CD14-positive monocyte (primary cell): ENCODE results near the gene GGTLC1. TPM values are rescaled to one million over a fixed set of nuclear protein-coding genes. Genes with fewer than 3 reads are reported as not detected.

Experiments
- DNase-seq, 3 donors: peaks; one replicate each; pipeline ENCODE4 v3.0.0-alpha.2; 2011 to 2022
- H2AFZ ChIP-seq: 2 replicates; pipeline ENCODE4 v1.6.0; 2012; ENCODE audit warnings: mild to moderate bottlenecking, low read depth, low read length, inconsistent platforms; ENCODE audit not compliant: insufficient read depth, poor library complexity, severe bottlenecking
- H3K27ac ChIP-seq, 2 donors: 1 replicate in 1 of 2; 2 replicates in 1 of 2; pipeline ENCODE4 v1.5.1; 2012 to 2013; ENCODE audit warnings: low read length in 2 of 2, control low read depth in 1 of 2, inconsistent platforms in 1 of 2, low read depth in 1 of 2, mild to moderate bottlenecking in 1 of 2
- H3K27me3 ChIP-seq, 2 donors: one replicate each; pipeline versions ENCODE4 v1.6.0 to v1.6.1; 2011 to 2013; ENCODE audit warnings: low read length in 2 of 2; ENCODE audit not compliant: control insufficient read depth in 2 of 2, insufficient read depth in 2 of 2
- H3K36me3 ChIP-seq, 2 donors: replicated peaks in 1 of 2; 1 replicate in 1 of 2; 2 replicates in 1 of 2; pipeline versions ENCODE4 v1.5.1 to v1.6.1; 2012 to 2013; ENCODE audit warnings: low read length in 2 of 2, control low read depth in 1 of 2, inconsistent platforms in 1 of 2, mild to moderate bottlenecking in 1 of 2; ENCODE audit not compliant: insufficient read depth in 2 of 2, control insufficient read depth in 1 of 2
- H3K4me1 ChIP-seq, 2 donors: 1 replicate in 1 of 2; 2 replicates in 1 of 2; pipeline versions ENCODE4 v1.5.1 to v1.6.1; 2012 to 2013; ENCODE audit warnings: low read length in 2 of 2, control low read depth in 1 of 2, inconsistent platforms in 1 of 2, mild to moderate bottlenecking in 1 of 2, moderate library complexity in 1 of 2; ENCODE audit not compliant: insufficient read depth in 2 of 2, control insufficient read depth in 1 of 2
- H3K4me2 ChIP-seq: replicated peaks from 2 replicates; pipeline ENCODE3; 2012; ENCODE audit warnings: low read length, moderate library complexity, mild to moderate bottlenecking; ENCODE audit not compliant: poor library complexity, severe bottlenecking; ENCODE audit errors: extremely low read depth
- H3K4me3 ChIP-seq, 3 experiments: fragments of 200-600 bp in 1 of 3; sonication (generic) in 1 of 3; replicated peaks in 1 of 3; 1 replicate in 2 of 3; 2 replicates in 1 of 3; pipeline ENCODE4 v1.5.1; 2011 to 2013; ENCODE audit warnings: low read length in 3 of 3, mild to moderate bottlenecking in 3 of 3, control low read depth in 2 of 3, low read depth in 2 of 3, inconsistent platforms in 1 of 3, moderate library complexity in 1 of 3
- H3K79me2 ChIP-seq: 2 replicates; pipeline ENCODE4 v1.6.0; 2012; ENCODE audit warnings: mild to moderate bottlenecking, control low read depth, inconsistent platforms, low read length, moderate library complexity; ENCODE audit not compliant: insufficient read depth
- H3K9ac ChIP-seq: 2 replicates; pipeline ENCODE4 v1.6.0; 2017; ENCODE audit warnings: low read length, mild to moderate bottlenecking; ENCODE audit not compliant: insufficient read depth, poor library complexity, severe bottlenecking
- H3K9me3 ChIP-seq, 2 donors: replicated peaks in 1 of 2; 1 replicate in 1 of 2; 2 replicates in 1 of 2; pipeline versions ENCODE4 v1.5.1 to v1.6.1; 2012 to 2013; ENCODE audit warnings: low read length in 2 of 2, control low read depth in 1 of 2; ENCODE audit not compliant: control insufficient read depth in 1 of 2, insufficient read depth in 1 of 2
- H4K20me1 ChIP-seq: 2 replicates; pipeline ENCODE4 v1.6.0; 2012; ENCODE audit warnings: mild to moderate bottlenecking, low read length, control low read depth, moderate library complexity; ENCODE audit not compliant: insufficient read depth
- H3K27ac Mint-ChIP-seq, 7 donors: one replicate each; pipeline ENCODE4 v1.8.0; 2020; ENCODE audit warnings: mild to moderate bottlenecking in 7 of 7, mixed read lengths in 7 of 7, moderate library complexity in 6 of 7, inconsistent platforms in 2 of 7
- H3K27me3 Mint-ChIP-seq, 3 donors: one replicate each; pipeline ENCODE4 v1.8.0; 2021 to 2022; ENCODE audit warnings: low read depth in 3 of 3, mild to moderate bottlenecking in 3 of 3, mixed read lengths in 3 of 3, moderate library complexity in 3 of 3, inconsistent platforms in 1 of 3
- H3K36me3 Mint-ChIP-seq, 2 donors: one replicate each; pipeline ENCODE4 v1.8.0; 2020; ENCODE audit warnings: mixed read lengths in 2 of 2, inconsistent platforms in 1 of 2, mild to moderate bottlenecking in 1 of 2
- H3K4me1 Mint-ChIP-seq: one replicate; pipeline ENCODE4 v1.8.0; 2020; ENCODE audit warnings: mild to moderate bottlenecking, mixed read lengths
- H3K4me3 Mint-ChIP-seq, 2 donors: one replicate each; pipeline ENCODE4 v1.8.0; 2020; ENCODE audit warnings: mild to moderate bottlenecking in 2 of 2, mixed read lengths in 2 of 2, moderate library complexity in 1 of 2
- H3K9me3 Mint-ChIP-seq, 7 donors: one replicate each; pipeline ENCODE4 v1.8.0; 2020 to 2022; ENCODE audit warnings: mixed read lengths in 7 of 7, mild to moderate bottlenecking in 6 of 7, moderate library complexity in 6 of 7, inconsistent platforms in 2 of 7
- WGBS: methylation state at CpG from one replicate; pipeline ENCODE4 v1.1.5; 2013; ENCODE audit warnings: missing lambda C conversion rate; ENCODE audit not compliant: insufficient coverage; 5-methylcytosine and 5-hydroxymethylcytosine counted together
- intact Hi-C, 2 donors: fragments of 100-400 bp; cut with micrococcal nuclease; formaldehyde crosslinking; loops; one replicate each; pipeline versions ENCODE4 v1.15.0 to v1.15.1; 2023
- polyA plus RNA-seq, 3 donors: library from polyadenylated mRNA; depleted of rRNA in 1 of 3; unstranded in 2 of 3; stranded (reverse) in 1 of 3; fragments of 300-500 nt in 2 of 3; fragments of >200 nt in 1 of 3; fragmentation: Illumina TruSeq in 2 of 3; gene quantifications; 1 replicate in 2 of 3; 2 replicates in 1 of 3; pipeline ENCODE4 v1.2.3, GENCODE V29; 2012 to 2021
- TF ChIP-seq, protein P1 (sequence below): fragments of 200-600 bp; IDR thresholded peaks from one replicate; pipeline ENCODE4 v1.8.0; 2022; ENCODE audit warnings: antibody characterized with exemption, mild to moderate bottlenecking

GGTLC1 gene
- polyA plus RNA-seq, 3 donors: not detected

DNA sequence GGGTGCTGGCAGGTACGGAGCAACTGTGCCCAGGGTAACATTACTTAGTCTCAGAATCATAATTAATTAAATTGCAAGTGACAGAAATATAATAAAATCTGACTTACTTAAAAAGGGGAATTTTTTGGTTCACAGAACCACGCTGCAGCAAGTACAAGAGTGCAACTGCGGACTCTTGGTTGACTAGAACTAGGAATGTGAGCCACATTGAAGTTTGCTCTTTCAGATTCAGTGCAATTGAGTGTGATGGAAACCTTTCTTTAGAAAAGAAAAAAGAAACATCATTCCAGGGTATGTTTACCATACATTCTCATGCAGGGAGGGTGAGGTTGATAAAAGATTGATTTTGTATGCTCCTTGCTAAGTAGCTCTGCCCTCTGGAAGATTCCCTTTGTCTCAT lies 45.0 kb upstream of the GGTLC1 start:
- Mint-ChIP-seq H3K27me3 (peaks cover 0 to 1% (median 0%) of the 10 kb centered on the region in 3 donors), H3K4me1 (peaks cover 7% of the 10 kb centered on the region), H3K4me3 (no peak overlapping the region), H3K9me3 (peaks cover 0 to 5% (median 0%) of the 10 kb centered on the region in 7 donors), H3K27ac (no peak overlapping the region), H3K36me3 (no peaks in the 10 kb centered on the region)
- TF ChIP-seq, protein P1, sequence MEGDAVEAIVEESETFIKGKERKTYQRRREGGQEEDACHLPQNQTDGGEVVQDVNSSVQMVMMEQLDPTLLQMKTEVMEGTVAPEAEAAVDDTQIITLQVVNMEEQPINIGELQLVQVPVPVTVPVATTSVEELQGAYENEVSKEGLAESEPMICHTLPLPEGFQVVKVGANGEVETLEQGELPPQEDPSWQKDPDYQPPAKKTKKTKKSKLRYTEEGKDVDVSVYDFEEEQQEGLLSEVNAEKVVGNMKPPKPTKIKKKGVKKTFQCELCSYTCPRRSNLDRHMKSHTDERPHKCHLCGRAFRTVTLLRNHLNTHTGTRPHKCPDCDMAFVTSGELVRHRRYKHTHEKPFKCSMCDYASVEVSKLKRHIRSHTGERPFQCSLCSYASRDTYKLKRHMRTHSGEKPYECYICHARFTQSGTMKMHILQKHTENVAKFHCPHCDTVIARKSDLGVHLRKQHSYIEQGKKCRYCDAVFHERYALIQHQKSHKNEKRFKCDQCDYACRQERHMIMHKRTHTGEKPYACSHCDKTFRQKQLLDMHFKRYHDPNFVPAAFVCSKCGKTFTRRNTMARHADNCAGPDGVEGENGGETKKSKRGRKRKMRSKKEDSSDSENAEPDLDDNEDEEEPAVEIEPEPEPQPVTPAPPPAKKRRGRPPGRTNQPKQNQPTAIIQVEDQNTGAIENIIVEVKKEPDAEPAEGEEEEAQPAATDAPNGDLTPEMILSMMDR: no peak
- Histone ChIP-seq H3K27me3 (no peaks in the 10 kb centered on the region), H3K79me2 (no peaks in the 10 kb centered on the region), H3K9me3 (no peaks in the 10 kb centered on the region), H4K20me1 (no peaks in the 10 kb centered on the region), H3K4me2 (no peak overlapping the region), H3K4me3 (no peak overlapping the region), H3K9ac (no peak overlapping the region), H3K27ac (no peak overlapping the region), H3K4me1 (peaks cover 0 to 4% of the 10 kb centered on the region in 2 donors), H3K36me3 (no peaks in the 10 kb centered on the region), H2AFZ (no peak overlapping the region)
- no CpG with 5 or more reads among the region's 3 CpGs for WGBS
- intact Hi-C loops: no loop called here
- DNase-seq: no peak

DNA sequence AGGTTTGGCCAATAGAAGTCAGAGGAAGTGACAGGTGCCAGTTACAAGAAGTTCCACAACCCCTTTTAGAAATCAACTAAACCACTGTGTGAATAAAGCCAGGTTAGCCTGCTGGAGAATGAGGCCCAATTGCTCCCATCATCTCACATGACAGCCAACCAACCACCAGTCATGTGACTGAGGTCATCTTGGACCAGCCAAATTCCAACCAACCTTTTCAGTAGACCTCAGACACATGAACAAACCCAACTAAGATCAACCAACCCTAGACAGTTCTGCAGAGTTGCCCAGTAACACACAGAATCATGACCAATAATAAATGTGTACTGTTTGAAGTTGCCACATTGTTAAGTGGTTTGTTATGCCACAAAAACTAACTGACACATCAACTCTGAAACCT lies 44.6 kb upstream of the GGTLC1 start:
- peaks cover 7% of the 10 kb centered on the region for H3K4me1 Mint-ChIP-seq
- H3K79me2 ChIP-seq: no peaks in the 10 kb centered on the region
- no peaks in the 10 kb centered on the region for H3K36me3 Mint-ChIP-seq
- TF ChIP-seq, protein P1: no peak
- no peaks in the 10 kb centered on the region for H4K20me1 ChIP-seq
- H3K36me3 ChIP-seq: no peaks in the 10 kb centered on the region
- H3K27me3 Mint-ChIP-seq: peaks cover 0 to 1% (median 0%) of the 10 kb centered on the region in 3 donors
- no peak for DNase-seq
- peaks cover 0 to 5% (median 0%) of the 10 kb centered on the region in 7 donors for H3K9me3 Mint-ChIP-seq
- H3K4me1 ChIP-seq: peaks cover 0 to 4% of the 10 kb centered on the region in 2 donors
- H3K27me3 ChIP-seq: no peaks in the 10 kb centered on the region
- H2AFZ ChIP-seq: no peak overlapping the region
- intact Hi-C loops: no loop called here
- H3K9me3 ChIP-seq: no peaks in the 10 kb centered on the region
- no peak overlapping the region for H3K4me3 ChIP-seq
- H3K4me3 Mint-ChIP-seq: no peak overlapping the region
- no peak overlapping the region for H3K4me2 ChIP-seq
- no peak overlapping the region for H3K9ac ChIP-seq
- no peak overlapping the region for H3K27ac Mint-ChIP-seq
- no peak overlapping the region for H3K27ac ChIP-seq
